Hepatocyte (in vitro differentiated cells): ENCODE data around the gene UGT1A10. TPM values are rescaled to one million over a fixed set of nuclear protein-coding genes. Genes with fewer than 3 reads are reported as not detected.
A peak's percentile ranks its signal among the peaks of the same experiment; 100 is the strongest.
"Not testable (repeated sequence)": the region's sequence is repeated elsewhere in the genome, so short reads cannot be mapped to it uniquely, and the experiment has no call there.

Source experiments
- DNase-seq: peaks from one replicate; pipeline ENCODE4 v3.0.0-alpha.2; 2016; ENCODE audit warnings: low spot score
- H2AFZ ChIP-seq: fragments of 200-600 bp; sonication (generic); 2 replicates; pipeline ENCODE4 v1.6.0; 2016; ENCODE audit warnings: antibody characterized with exemption, mild to moderate bottlenecking
- H3K27ac ChIP-seq: fragments of 200-600 bp; sonication (generic); 2 replicates; pipeline ENCODE4 v1.5.1; 2016; ENCODE audit warnings: mild to moderate bottlenecking
- H3K27me3 ChIP-seq: fragments of 200-600 bp; sonication (generic); 2 replicates; pipeline ENCODE4 v1.6.1; 2016
- H3K36me3 ChIP-seq: fragments of 200-600 bp; sonication (generic); replicated peaks from 2 replicates; pipeline ENCODE4 v1.5.1; 2016; ENCODE audit warnings: low read depth; ENCODE audit not compliant: insufficient read depth
- H3K4me1 ChIP-seq: fragments of 200-600 bp; sonication (generic); 2 replicates; pipeline ENCODE4 v1.5.1; 2016; ENCODE audit warnings: mild to moderate bottlenecking, moderate library complexity; ENCODE audit not compliant: insufficient read depth
- H3K4me2 ChIP-seq: fragments of 200-600 bp; sonication (generic); 2 replicates; pipeline ENCODE4 v1.6.0; 2016
- H3K4me3 ChIP-seq: fragments of 200-600 bp; sonication (generic); 2 replicates; pipeline ENCODE4 v1.5.1; 2016; ENCODE audit warnings: mild to moderate bottlenecking
- H3K79me2 ChIP-seq: fragments of 200-600 bp; sonication (generic); 2 replicates; pipeline ENCODE4 v1.6.0; 2017; ENCODE audit warnings: mild to moderate bottlenecking
- H3K9me2 ChIP-seq: fragments of 200-600 bp; sonication (generic); replicated peaks from 2 replicates; pipeline ENCODE4 v1.6.0; 2017; ENCODE audit warnings: mild to moderate bottlenecking; ENCODE audit not compliant: insufficient read depth
- H3K9me3 ChIP-seq: fragments of 200-600 bp; sonication (generic); 2 replicates; pipeline ENCODE4 v1.5.1; 2016; ENCODE audit warnings: low read depth, mild to moderate bottlenecking
- H4K20me1 ChIP-seq: fragments of 200-600 bp; sonication (generic); 2 replicates; pipeline ENCODE4 v1.6.0; 2016; ENCODE audit warnings: mild to moderate bottlenecking; ENCODE audit not compliant: insufficient read depth, poor library complexity, severe bottlenecking
- EZH2 ChIP-seq: fragments of 200-600 bp; sonication (generic); IDR thresholded peaks from 2 replicates; pipeline ENCODE4 v1.6.1; 2016; ENCODE audit warnings: antibody characterized with exemption, mild to moderate bottlenecking, borderline replicate concordance
- EZH2phosphoT487 ChIP-seq: fragments of 200-600 bp; sonication (generic); IDR thresholded peaks from one replicate; pipeline ENCODE4 v1.6.1; 2018; ENCODE audit warnings: antibody characterized with exemption, mild to moderate bottlenecking, low read depth, moderate library complexity; ENCODE audit not compliant: unreplicated experiment, severe bottlenecking
- WGBS: methylation state at CpG from one replicate; pipeline ENCODE4 v1.1.6; 2016; ENCODE audit warnings: low lambda C conversion rate; ENCODE audit errors: missing lambda C conversion rate; 5-methylcytosine and 5-hydroxymethylcytosine counted together
- polyA plus RNA-seq: library from polyadenylated mRNA; unstranded; fragments of >200 nt; fragmentation: Nextera tagmentation; extraction: Ambion mirVana; gene quantifications from 2 replicates; pipeline ENCODE4 v1.2.1, GENCODE V29; 2016
- total RNA-seq: library from RNA; depleted of rRNA; stranded (reverse); fragments of >200 nt; gene quantifications from 2 replicates; pipeline ENCODE4 v1.2.3, GENCODE V29; 2014
- TF ChIP-seq, protein P1 (sequence below): fragments of 200-600 bp; sonication (generic); IDR thresholded peaks from 2 replicates; pipeline ENCODE4 v1.5.1; 2016; ENCODE audit warnings: antibody characterized with exemption, mild to moderate bottlenecking; ENCODE audit not compliant: poor library complexity

UGT1A10 gene
- total and polyA plus RNA-seq, 2 experiments from 2014 or later, result not detected

DNA sequence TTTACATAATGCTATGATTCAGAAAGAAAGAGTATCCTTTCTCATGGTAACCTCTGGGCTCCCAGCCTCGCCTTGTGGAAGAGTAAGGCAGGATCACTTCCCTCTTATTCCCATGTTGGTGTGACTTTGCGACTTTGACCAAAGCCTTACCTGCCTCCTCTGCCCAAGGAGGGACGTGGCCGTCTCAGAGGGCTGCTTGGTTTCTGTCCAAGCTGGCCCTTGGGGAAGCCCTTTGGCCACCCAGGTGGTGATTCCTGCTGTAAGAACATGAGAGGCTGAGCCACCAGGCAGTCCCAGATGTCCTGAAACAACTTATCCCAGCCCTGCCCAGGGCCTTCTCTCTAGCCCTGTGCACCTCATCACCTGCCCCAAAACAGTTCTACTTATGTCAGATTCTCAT, 62.5 kb downstream of the UGT1A10 start:
- TF ChIP-seq EZH2 (no peak), EZH2phosphoT487 (no peak)
- TF ChIP-seq, protein P1, sequence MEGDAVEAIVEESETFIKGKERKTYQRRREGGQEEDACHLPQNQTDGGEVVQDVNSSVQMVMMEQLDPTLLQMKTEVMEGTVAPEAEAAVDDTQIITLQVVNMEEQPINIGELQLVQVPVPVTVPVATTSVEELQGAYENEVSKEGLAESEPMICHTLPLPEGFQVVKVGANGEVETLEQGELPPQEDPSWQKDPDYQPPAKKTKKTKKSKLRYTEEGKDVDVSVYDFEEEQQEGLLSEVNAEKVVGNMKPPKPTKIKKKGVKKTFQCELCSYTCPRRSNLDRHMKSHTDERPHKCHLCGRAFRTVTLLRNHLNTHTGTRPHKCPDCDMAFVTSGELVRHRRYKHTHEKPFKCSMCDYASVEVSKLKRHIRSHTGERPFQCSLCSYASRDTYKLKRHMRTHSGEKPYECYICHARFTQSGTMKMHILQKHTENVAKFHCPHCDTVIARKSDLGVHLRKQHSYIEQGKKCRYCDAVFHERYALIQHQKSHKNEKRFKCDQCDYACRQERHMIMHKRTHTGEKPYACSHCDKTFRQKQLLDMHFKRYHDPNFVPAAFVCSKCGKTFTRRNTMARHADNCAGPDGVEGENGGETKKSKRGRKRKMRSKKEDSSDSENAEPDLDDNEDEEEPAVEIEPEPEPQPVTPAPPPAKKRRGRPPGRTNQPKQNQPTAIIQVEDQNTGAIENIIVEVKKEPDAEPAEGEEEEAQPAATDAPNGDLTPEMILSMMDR, result no peak
- Histone ChIP-seq H3K4me2 (no peak overlapping the region), H3K36me3 (no peaks in the 10 kb centered on the region), H3K27ac (no peak overlapping the region), H4K20me1 (no peaks in the 10 kb centered on the region), H3K4me3 (no peak overlapping the region), H3K9me3 (no peaks in the 10 kb centered on the region), H3K9me2 (no peaks in the 10 kb centered on the region), H3K27me3 (no peaks in the 10 kb centered on the region), H2AFZ (no peak overlapping the region), H3K4me1 (peaks cover 8% of the 10 kb centered on the region), H3K79me2 (no peaks in the 10 kb centered on the region)
- DNase-seq, result no peak
- WGBS, result 100% methylated on average over 4 of the region's 4 CpGs

DNA sequence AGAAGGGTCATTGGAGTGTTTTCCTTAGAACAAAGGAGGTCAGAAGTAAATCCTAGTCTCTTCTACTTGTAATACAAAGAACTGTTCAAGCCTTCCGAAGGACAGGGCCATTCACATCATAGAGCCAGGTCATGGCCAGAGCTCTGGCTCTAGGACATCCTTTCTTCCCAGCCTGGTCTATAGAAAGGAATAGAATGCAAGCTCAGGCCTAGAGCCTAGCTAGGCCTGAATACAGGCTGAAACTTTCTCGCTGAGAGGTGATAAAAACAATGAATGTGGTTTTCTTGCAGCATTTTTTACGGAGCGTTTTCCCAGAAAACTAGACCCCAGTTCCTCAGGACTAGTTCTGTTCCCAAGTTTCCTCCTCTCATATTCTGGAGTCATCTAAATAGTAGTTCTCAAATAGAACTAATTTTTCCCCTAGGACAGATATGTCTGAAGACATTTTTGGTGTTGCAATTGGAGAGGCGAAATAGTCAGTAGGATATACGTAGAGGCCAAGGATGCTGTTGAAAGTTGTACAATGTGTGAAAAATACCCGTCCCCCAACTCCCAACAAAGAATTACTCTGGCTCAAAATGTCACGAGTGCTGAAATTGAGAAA, 63.3 kb downstream of the UGT1A10 start:
- no peak overlapping the region for H2AFZ ChIP-seq
- no peaks in the 10 kb centered on the region for H3K9me3 ChIP-seq
- H3K27ac ChIP-seq, result peak overlapping the region; percentile 67
- TF ChIP-seq, protein P1, result no peak
- TF ChIP-seq EZH2, result no peak
- TF ChIP-seq EZH2phosphoT487, result no peak
- no peaks in the 10 kb centered on the region for H3K36me3 ChIP-seq
- no peaks in the 10 kb centered on the region for H3K27me3 ChIP-seq
- DNase-seq, result no peak
- H4K20me1 ChIP-seq, result no peaks in the 10 kb centered on the region
- no peak overlapping the region for H3K4me3 ChIP-seq
- no peak overlapping the region for H3K4me2 ChIP-seq
- 83% methylated on average over 8 of the region's 8 CpGs for WGBS
- H3K4me1 ChIP-seq, result peaks cover 6% of the 10 kb centered on the region
- H3K9me2 ChIP-seq, result no peaks in the 10 kb centered on the region
- no peaks in the 10 kb centered on the region for H3K79me2 ChIP-seq

DNA sequence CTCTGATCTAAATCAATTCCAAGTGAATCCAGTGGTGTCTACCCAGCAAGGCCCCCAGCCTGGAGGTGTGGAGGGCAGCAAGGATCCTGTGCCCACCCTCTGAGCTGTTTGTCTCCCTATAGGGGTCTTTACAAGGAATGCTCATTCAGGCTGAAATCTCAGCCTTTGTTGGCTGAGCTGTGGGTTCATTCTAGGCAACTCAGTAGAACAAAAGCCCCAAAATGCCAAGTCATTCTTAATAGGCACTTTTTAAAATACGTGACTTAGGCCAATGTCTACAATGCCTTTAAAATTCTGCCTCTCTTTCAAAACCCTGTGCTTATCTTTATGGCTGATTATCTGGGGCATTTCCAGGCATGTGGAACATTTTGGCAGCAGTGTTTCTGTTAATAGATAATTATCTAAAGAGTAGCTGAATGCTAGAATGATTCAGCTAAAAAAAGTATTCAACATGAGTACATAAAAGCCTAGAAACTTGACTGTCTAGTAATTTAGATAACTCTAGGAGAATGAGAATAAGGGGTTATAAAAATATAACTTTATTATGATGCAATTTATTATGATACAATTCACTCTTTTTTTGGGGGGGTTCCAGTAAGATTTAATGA, 63.9 kb downstream of the UGT1A10 start:
- no peaks in the 10 kb centered on the region for H4K20me1 ChIP-seq
- H3K9me3 ChIP-seq, result no peaks in the 10 kb centered on the region
- no peaks in the 10 kb centered on the region for H3K27me3 ChIP-seq
- H3K27ac ChIP-seq, result peak overlapping the region; percentile 67
- TF ChIP-seq EZH2, result no peak
- TF ChIP-seq EZH2phosphoT487, result no peak
- TF ChIP-seq, protein P1, result no peak
- peak; percentile 42 for DNase-seq
- no peaks in the 10 kb centered on the region for H3K36me3 ChIP-seq
- H2AFZ ChIP-seq, result no peak overlapping the region
- no peak overlapping the region for H3K4me2 ChIP-seq
- 13% methylated on average over 1 of the region's 1 CpG for WGBS
- H3K9me2 ChIP-seq, result no peaks in the 10 kb centered on the region
- H3K4me3 ChIP-seq, result no peak overlapping the region
- no peaks in the 10 kb centered on the region for H3K79me2 ChIP-seq
- peaks cover 3% of the 10 kb centered on the region for H3K4me1 ChIP-seq

DNA sequence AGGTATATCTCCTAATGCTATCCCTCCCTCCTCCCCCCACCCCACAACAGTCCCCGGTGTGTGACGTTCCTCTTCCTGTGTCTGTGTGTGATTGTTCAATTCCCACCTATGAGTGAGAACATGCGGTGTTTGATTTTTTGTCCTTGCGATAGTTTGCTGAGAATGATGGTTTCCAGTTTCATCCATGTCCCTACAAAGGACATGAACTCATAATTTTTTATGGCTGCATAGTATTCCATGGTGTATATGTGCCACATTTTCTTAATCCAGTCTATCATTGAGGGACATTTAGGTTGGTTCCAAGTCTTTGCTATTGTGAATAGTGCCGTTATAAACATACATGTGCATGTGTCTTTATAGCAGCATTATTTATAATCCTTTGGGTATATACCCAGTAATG, 64.6 kb downstream of the UGT1A10 start:
- not testable (repeated sequence) for H3K9me2 ChIP-seq, H3K4me3 ChIP-seq, DNase-seq, H3K36me3 ChIP-seq, H3K79me2 ChIP-seq, H4K20me1 ChIP-seq, H3K9me3 ChIP-seq, H3K4me2 ChIP-seq, H3K27me3 ChIP-seq, H2AFZ ChIP-seq, H3K27ac ChIP-seq, H3K4me1 ChIP-seq
- WGBS, result 92% methylated on average over 5 of the region's 5 CpGs
